Lung microvascular endothelial cell (primary cell): ENCODE measurements around the gene IFITM10. TPM values are rescaled to one million over a fixed set of nuclear protein-coding genes. Genes with fewer than 3 reads are reported as not detected.

Experiments used
- DNase-seq, 2 donors: peaks; one replicate each; pipeline versions ENCODE4 v3.0.0 to v3.0.0-alpha.2; 2010; ENCODE audit warnings: low read depth in 2 of 2
- total RNA-seq: library from RNA; depleted of rRNA; stranded (reverse); fragments of >200 nt; gene quantifications from 2 replicates; pipeline ENCODE4 v1.2.1, GENCODE V29; 2014

Gene IFITM10
- total RNA-seq, result 0.44 and 1.2 TPM in 2 replicates

- DNase-seq, result peak in 1 of 2 donors; percentile 59
Measured at GRCh38 chr11:1750481-1750839, at the start of gene IFITM10. Gene IFITM10, minus strand, starts transcription at chr11:1750595. Its CDS starts 153 bp downstream, at chr11:1750442.

- no peak for DNase-seq
Measured at GRCh38 chr11:1797391-1798125, 47.2 kb upstream of the IFITM10 start.

- DNase-seq, result no peak
Measured at GRCh38 chr11:1796413-1797011, 46.1 kb upstream of the IFITM10 start.

GRCh38 chr11:1793081-1793480 is 42.7 kb upstream of the IFITM10 start:
- peak in 1 of 2 donors; percentile 19 for DNase-seq

GRCh38 chr11:1792461-1792860 is 42.1 kb upstream of the IFITM10 start:
- DNase-seq, result no peak

GRCh38 chr11:1791912-1792311 is 41.5 kb upstream of the IFITM10 start:
- DNase-seq, result no peak

GRCh38 chr11:1786466-1786865 is 36.1 kb upstream of the IFITM10 start:
- no peak for DNase-seq

- DNase-seq, result no peak
Measured at GRCh38 chr11:1785749-1786413, 35.5 kb upstream of the IFITM10 start.

GRCh38 chr11:1784761-1785650 is 34.6 kb upstream of the IFITM10 start:
- no peak for DNase-seq

- DNase-seq, result no peak
Measured at GRCh38 chr11:1783725-1784529, 33.5 kb upstream of the IFITM10 start.

- peak in 1 of 2 donors; percentile 46 for DNase-seq
Measured at GRCh38 chr11:1782831-1783724, 32.7 kb upstream of the IFITM10 start.

- DNase-seq, result no peak
Measured at GRCh38 chr11:1782031-1782590, 31.7 kb upstream of the IFITM10 start.

GRCh38 chr11:1781593-1781975 is 31.2 kb upstream of the IFITM10 start:
- no peak for DNase-seq

- no peak for DNase-seq
Measured at GRCh38 chr11:1780700-1781592, 30.6 kb upstream of the IFITM10 start.

GRCh38 chr11:1779806-1780699 is 29.7 kb upstream of the IFITM10 start:
- no peak for DNase-seq

GRCh38 chr11:1779034-1779805 is 28.8 kb upstream of the IFITM10 start:
- DNase-seq, result no peak
